Cardiac fibroblast (primary cell): Measurements from ENCODE around the gene RALB.

Source experiments
- DNase-seq, 2 donors: peaks; one replicate each; pipeline versions ENCODE4 v3.0.0 to v3.0.0-alpha.2; 2010; ENCODE audit warnings: low read depth in 2 of 2
- H3K4me3 ChIP-seq, 2 donors: replicated peaks in 1 of 2; 1 replicate in 1 of 2; 2 replicates in 1 of 2; pipeline ENCODE4 v1.5.1; 2011; ENCODE audit warnings: low read depth in 2 of 2, low read length in 2 of 2, mild to moderate bottlenecking in 2 of 2, moderate library complexity in 1 of 2
- CTCF ChIP-seq: IDR thresholded peaks from one replicate; pipeline ENCODE4 v1.5.1; 2011; ENCODE audit warnings: low read depth, mild to moderate bottlenecking, low read length, inconsistent platforms

The RALB gene

GRCh38 chr2:120225549-120226065 lies 27.0 kb upstream of the RALB start:
- H3K4me3 ChIP-seq: no peak overlapping the region
- TF ChIP-seq CTCF: no peak
- DNase-seq: no peak

- DNase-seq: no peak
- no peak for TF ChIP-seq CTCF
- no peak overlapping the region for H3K4me3 ChIP-seq
These were observed 26.3 kb upstream of the RALB start for GRCh38 chr2:120226316-120226715.

- DNase-seq: no peak
- no peak for TF ChIP-seq CTCF
- H3K4me3 ChIP-seq: no peak overlapping the region
These were observed 25.3 kb upstream of the RALB start for GRCh38 chr2:120227111-120227991.

GRCh38 chr2:120228503-120228902 lies 24.1 kb upstream of the RALB start:
- no peak for TF ChIP-seq CTCF

GRCh38 chr2:120229341-120229740 lies 23.3 kb upstream of the RALB start:
- no peak for TF ChIP-seq CTCF
- no peak for DNase-seq

More at GRCh38 chr2:120228503-120228902, 24.1 kb upstream of the RALB start:
- H3K4me3 ChIP-seq: no peak overlapping the region
- peak in 1 of 2 donors; percentile 26 for DNase-seq

GRCh38 chr2:120230515-120231471 lies 21.9 kb upstream of the RALB start:
- H3K4me3 ChIP-seq: no peak overlapping the region

More at GRCh38 chr2:120229341-120229740, 23.3 kb upstream of the RALB start:
- H3K4me3 ChIP-seq: no peak overlapping the region

More at GRCh38 chr2:120230515-120231471, 21.9 kb upstream of the RALB start:
- TF ChIP-seq CTCF: no peak
- DNase-seq: no peak
